ENCODE results near the gene PRKN.

PRKN gene

DNA sequence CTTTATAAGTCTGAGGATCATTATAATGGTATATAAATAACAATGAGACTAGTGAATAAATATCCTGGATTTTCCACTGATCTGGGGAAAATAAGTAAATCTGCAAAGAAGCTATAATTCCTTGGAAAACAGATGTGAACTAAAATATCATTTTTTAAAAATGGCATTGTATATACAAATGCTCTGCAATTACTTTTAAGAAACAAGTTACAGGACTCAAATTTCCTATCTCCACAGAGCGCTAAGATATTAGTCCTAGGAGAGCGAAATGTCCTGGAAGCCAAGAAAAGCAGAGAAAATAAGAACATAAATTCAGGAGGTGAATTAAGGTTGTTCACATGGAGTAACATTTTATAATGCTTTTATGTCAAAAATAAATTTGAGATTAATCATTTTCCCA is 61.3 kb downstream of the PRKN start:
- Histone ChIP-seq H3K36me3 (ENCODE audit: control insufficient read depth in 1 of 2, insufficient read depth in 2 of 2, low read length in 2 of 2) (no peaks in the 10 kb centered on the region), H3K27ac (ENCODE audit: low read depth, low read length) (no peak overlapping the region), H3K4me3 (ENCODE audit: low read depth in 1 of 2, low read length in 2 of 2) (no peak overlapping the region), H3K9me3 (ENCODE audit: control insufficient read depth in 1 of 2, low read length in 2 of 2) (no peaks in the 10 kb centered on the region), H3K9ac (ENCODE audit: low read depth in 1 of 2, low read length in 2 of 2) (no peak overlapping the region), H3K27me3 (ENCODE audit: control insufficient read depth in 1 of 2, insufficient read depth in 2 of 2, low read length in 2 of 2) (no peaks in the 10 kb centered on the region), H3K4me1 (ENCODE audit: control insufficient read depth in 1 of 2, insufficient read depth in 2 of 2, low read length in 2 of 2) (no peaks in the 10 kb centered on the region)

DNA sequence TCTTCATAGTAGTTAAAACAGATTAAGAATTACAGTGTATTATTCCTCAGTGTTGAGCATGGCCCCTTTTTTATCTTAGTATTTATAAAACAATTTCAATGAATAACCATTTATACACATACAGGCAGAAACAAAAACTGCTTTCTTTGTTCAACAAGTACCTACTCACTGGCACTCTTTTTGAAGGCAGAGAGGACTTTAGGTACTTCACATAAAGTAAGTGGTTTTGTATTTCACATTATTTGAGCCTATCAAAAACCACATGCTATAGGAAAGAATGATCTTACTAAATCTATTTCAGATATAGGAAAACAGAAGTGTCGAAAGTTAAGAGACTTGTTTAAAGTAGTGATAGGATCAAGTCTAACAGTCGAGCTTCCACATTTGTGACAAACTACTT is 73.8 kb downstream of the PRKN start:
- Histone ChIP-seq H3K27me3 (ENCODE audit: control insufficient read depth in 1 of 2, insufficient read depth in 2 of 2, low read length in 2 of 2) (no peaks in the 10 kb centered on the region), H3K27ac (ENCODE audit: low read depth, low read length) (no peak overlapping the region), H3K4me1 (ENCODE audit: control insufficient read depth in 1 of 2, insufficient read depth in 2 of 2, low read length in 2 of 2) (no peaks in the 10 kb centered on the region), H3K36me3 (ENCODE audit: control insufficient read depth in 1 of 2, insufficient read depth in 2 of 2, low read length in 2 of 2) (no peaks in the 10 kb centered on the region), H3K9ac (ENCODE audit: low read depth in 1 of 2, low read length in 2 of 2) (no peak overlapping the region), H3K4me3 (ENCODE audit: low read depth in 1 of 2, low read length in 2 of 2) (no peak overlapping the region), H3K9me3 (ENCODE audit: control insufficient read depth in 1 of 2, low read length in 2 of 2) (no peaks in the 10 kb centered on the region)

DNA sequence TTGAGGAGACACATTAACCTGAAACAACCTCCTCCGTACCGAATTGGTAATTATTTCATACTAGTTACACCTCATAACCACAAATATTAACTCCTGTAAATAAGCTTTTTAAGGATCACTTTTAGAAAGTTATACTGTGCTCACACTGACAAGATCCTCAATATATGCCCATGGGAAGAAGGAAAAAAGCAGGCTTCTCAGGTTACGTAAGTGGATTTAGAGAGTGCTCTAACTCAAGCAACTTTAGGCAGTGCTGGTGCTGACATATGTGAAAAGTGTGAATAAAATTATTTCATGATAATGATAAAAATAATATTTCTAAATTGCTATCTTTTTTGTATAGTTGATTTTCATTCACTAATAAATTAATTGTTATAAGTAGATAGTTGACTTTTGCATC is 76.1 kb downstream of the PRKN start:
- H3K27me3 ChIP-seq (ENCODE audit: control insufficient read depth in 1 of 2, insufficient read depth in 2 of 2, low read length in 2 of 2): no peaks in the 10 kb centered on the region
- H3K9ac ChIP-seq (ENCODE audit: low read depth in 1 of 2, low read length in 2 of 2): no peak overlapping the region
- H3K4me1 ChIP-seq (ENCODE audit: control insufficient read depth in 1 of 2, insufficient read depth in 2 of 2, low read length in 2 of 2): no peaks in the 10 kb centered on the region
- no peaks in the 10 kb centered on the region for H3K9me3 ChIP-seq (ENCODE audit: control insufficient read depth in 1 of 2, low read length in 2 of 2)
- no peak overlapping the region for H3K4me3 ChIP-seq (ENCODE audit: low read depth in 1 of 2, low read length in 2 of 2)
- H3K36me3 ChIP-seq (ENCODE audit: control insufficient read depth in 1 of 2, insufficient read depth in 2 of 2, low read length in 2 of 2): no peaks in the 10 kb centered on the region
- H3K27ac ChIP-seq (ENCODE audit: low read depth, low read length): no peak overlapping the region

DNA sequence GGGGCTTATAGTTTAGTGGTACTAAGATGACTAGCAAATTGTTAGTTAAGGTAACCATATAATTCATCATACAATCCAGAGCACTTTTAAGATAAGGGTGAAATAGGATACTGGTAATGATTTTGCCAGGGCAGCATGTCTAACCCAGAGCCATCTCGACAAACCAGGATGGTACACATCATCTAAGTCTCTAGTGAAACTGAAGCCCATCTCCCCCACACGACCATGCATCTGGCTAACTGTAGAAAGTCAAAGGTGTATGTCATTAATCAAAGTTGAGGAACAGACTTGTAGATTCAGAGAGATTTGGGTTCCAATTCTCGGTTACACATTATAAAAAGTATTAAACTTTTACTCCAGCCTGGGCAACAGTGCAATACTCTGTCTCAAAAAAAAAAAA is 78.3 kb downstream of the PRKN start:
- Histone ChIP-seq H3K36me3 (ENCODE audit: control insufficient read depth in 1 of 2, insufficient read depth in 2 of 2, low read length in 2 of 2) (no peaks in the 10 kb centered on the region), H3K9me3 (ENCODE audit: control insufficient read depth in 1 of 2, low read length in 2 of 2) (no peaks in the 10 kb centered on the region), H3K4me1 (ENCODE audit: control insufficient read depth in 1 of 2, insufficient read depth in 2 of 2, low read length in 2 of 2) (no peaks in the 10 kb centered on the region), H3K27me3 (ENCODE audit: control insufficient read depth in 1 of 2, insufficient read depth in 2 of 2, low read length in 2 of 2) (no peaks in the 10 kb centered on the region), H3K4me3 (ENCODE audit: low read depth in 1 of 2, low read length in 2 of 2) (no peak overlapping the region), H3K27ac (ENCODE audit: low read depth, low read length) (no peak overlapping the region), H3K9ac (ENCODE audit: low read depth in 1 of 2, low read length in 2 of 2) (no peak overlapping the region)

DNA sequence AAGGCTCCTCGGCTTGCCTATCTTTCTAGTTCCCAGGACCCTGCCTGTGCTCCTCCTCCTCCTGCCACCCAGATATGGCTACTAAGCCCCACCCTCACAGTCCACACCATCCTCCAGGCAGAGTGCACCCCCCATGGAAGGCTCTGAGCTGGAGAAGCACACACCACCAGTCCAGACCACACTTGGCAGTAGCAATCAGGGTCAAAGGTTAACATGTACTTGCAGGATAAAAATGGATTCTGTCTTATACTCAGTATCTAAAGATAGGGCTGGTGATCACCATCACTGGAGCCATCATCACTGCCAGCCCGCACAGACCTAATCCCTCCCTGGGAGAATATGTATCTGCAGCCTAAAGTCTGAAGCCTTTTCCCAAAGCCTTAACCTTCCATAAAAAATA is 83.4 kb downstream of the PRKN start:
- H3K27me3 ChIP-seq (ENCODE audit: control insufficient read depth in 1 of 2, insufficient read depth in 2 of 2, low read length in 2 of 2): no peaks in the 10 kb centered on the region
- no peak overlapping the region for H3K27ac ChIP-seq (ENCODE audit: low read depth, low read length)
- H3K4me1 ChIP-seq (ENCODE audit: control insufficient read depth in 1 of 2, insufficient read depth in 2 of 2, low read length in 2 of 2): no peaks in the 10 kb centered on the region
- no peak overlapping the region for H3K4me3 ChIP-seq (ENCODE audit: low read depth in 1 of 2, low read length in 2 of 2)
- no peaks in the 10 kb centered on the region for H3K36me3 ChIP-seq (ENCODE audit: control insufficient read depth in 1 of 2, insufficient read depth in 2 of 2, low read length in 2 of 2)
- H3K9me3 ChIP-seq (ENCODE audit: control insufficient read depth in 1 of 2, low read length in 2 of 2): no peaks in the 10 kb centered on the region
- H3K9ac ChIP-seq (ENCODE audit: low read depth in 1 of 2, low read length in 2 of 2): no peak overlapping the region

DNA sequence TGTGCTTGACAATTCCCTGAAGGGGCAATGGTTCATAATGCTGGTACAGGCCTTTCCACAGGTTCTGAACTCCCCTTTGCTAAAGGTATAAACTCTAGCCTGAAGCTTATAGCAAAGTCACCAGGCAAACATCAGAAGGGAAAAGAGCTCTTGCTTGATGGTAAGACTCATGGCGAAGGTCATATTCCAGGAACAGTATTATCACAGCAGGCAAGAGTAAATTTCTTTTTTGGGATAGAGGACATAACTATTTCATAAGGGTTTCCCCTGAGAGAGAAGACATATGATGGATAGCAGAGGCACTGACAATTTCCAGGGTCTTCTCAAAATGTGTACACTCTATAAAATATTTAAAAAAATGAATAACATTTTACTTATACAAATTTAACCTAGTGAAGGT is 86.8 kb downstream of the PRKN start:
- H3K4me3 ChIP-seq (ENCODE audit: low read depth in 1 of 2, low read length in 2 of 2): no peak overlapping the region
- H3K27me3 ChIP-seq (ENCODE audit: control insufficient read depth in 1 of 2, insufficient read depth in 2 of 2, low read length in 2 of 2): no peaks in the 10 kb centered on the region
- H3K27ac ChIP-seq (ENCODE audit: low read depth, low read length): no peak overlapping the region
- H3K9me3 ChIP-seq (ENCODE audit: control insufficient read depth in 1 of 2, low read length in 2 of 2): no peaks in the 10 kb centered on the region
- peaks cover 0 to 3% of the 10 kb centered on the region in 2 donors for H3K4me1 ChIP-seq (ENCODE audit: control insufficient read depth in 1 of 2, insufficient read depth in 2 of 2, low read length in 2 of 2)
- no peak overlapping the region for H3K9ac ChIP-seq (ENCODE audit: low read depth in 1 of 2, low read length in 2 of 2)
- H3K36me3 ChIP-seq (ENCODE audit: control insufficient read depth in 1 of 2, insufficient read depth in 2 of 2, low read length in 2 of 2): no peaks in the 10 kb centered on the region

DNA sequence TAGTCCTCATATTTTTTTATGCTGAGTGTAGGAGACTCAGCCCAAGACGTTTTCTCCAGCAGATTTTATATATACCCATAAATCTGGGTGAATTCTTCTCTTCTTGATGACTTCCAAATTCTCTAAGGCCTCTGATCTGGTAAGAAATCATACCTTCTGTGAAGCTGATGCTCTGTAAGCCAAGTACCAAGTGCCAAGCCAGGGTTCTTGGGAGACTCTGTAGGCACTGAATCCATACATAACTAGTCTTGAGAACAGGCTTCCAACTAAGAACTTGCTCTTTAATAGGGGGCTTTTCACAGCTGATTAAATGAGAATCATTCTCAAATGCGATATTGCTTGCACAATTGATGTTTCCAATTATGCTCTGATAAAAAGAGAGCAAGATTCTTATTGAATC is 87.6 kb downstream of the PRKN start:
- no peak overlapping the region for H3K27ac ChIP-seq (ENCODE audit: low read depth, low read length)
- no peak overlapping the region for H3K9ac ChIP-seq (ENCODE audit: low read depth in 1 of 2, low read length in 2 of 2)
- no peak overlapping the region for H3K4me3 ChIP-seq (ENCODE audit: low read depth in 1 of 2, low read length in 2 of 2)
- no peaks in the 10 kb centered on the region for H3K36me3 ChIP-seq (ENCODE audit: control insufficient read depth in 1 of 2, insufficient read depth in 2 of 2, low read length in 2 of 2)
- no peaks in the 10 kb centered on the region for H3K9me3 ChIP-seq (ENCODE audit: control insufficient read depth in 1 of 2, low read length in 2 of 2)
- H3K4me1 ChIP-seq (ENCODE audit: control insufficient read depth in 1 of 2, insufficient read depth in 2 of 2, low read length in 2 of 2): peaks cover 0 to 3% of the 10 kb centered on the region in 2 donors
- H3K27me3 ChIP-seq (ENCODE audit: control insufficient read depth in 1 of 2, insufficient read depth in 2 of 2, low read length in 2 of 2): no peaks in the 10 kb centered on the region

DNA sequence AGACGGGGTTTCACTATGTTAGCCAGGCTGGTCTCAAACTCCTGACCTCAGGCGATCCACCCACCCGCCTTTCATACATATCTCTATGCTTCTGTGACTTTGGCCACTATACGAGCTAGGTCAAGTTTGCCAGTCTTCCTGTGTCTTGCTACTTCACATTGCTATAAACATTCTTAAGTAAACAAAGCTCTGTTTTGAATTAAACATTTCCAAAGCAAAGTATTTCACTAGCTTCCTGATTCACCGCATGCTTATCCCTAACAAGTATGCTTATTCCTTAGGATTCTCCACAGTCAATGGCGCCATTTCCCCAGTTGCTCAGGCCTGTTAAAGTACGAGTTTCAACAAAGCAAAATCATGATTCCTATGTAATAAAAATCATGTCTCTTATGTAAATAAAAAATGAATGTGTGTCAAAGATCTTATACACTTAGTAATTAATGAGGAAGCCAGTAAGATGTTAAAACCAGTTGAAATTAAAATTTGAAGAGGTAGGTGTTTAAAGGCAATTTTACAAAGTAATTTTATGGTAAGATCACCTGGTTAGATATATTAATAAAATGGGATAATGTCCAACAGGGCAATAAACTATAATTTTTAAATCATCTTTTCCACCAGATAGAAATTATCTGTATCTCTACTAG is 88.5 kb downstream of the PRKN start:
- H3K9me3 ChIP-seq (ENCODE audit: control insufficient read depth in 1 of 2, low read length in 2 of 2): no peaks in the 10 kb centered on the region
- no peaks in the 10 kb centered on the region for H3K27me3 ChIP-seq (ENCODE audit: control insufficient read depth in 1 of 2, insufficient read depth in 2 of 2, low read length in 2 of 2)
- H3K27ac ChIP-seq (ENCODE audit: low read depth, low read length): no peak overlapping the region
- no peak overlapping the region for H3K9ac ChIP-seq (ENCODE audit: low read depth in 1 of 2, low read length in 2 of 2)
- H3K36me3 ChIP-seq (ENCODE audit: control insufficient read depth in 1 of 2, insufficient read depth in 2 of 2, low read length in 2 of 2): no peaks in the 10 kb centered on the region
- no peak overlapping the region for H3K4me3 ChIP-seq (ENCODE audit: low read depth in 1 of 2, low read length in 2 of 2)
- peaks cover 0 to 3% of the 10 kb centered on the region in 2 donors for H3K4me1 ChIP-seq (ENCODE audit: control insufficient read depth in 1 of 2, insufficient read depth in 2 of 2, low read length in 2 of 2)

DNA sequence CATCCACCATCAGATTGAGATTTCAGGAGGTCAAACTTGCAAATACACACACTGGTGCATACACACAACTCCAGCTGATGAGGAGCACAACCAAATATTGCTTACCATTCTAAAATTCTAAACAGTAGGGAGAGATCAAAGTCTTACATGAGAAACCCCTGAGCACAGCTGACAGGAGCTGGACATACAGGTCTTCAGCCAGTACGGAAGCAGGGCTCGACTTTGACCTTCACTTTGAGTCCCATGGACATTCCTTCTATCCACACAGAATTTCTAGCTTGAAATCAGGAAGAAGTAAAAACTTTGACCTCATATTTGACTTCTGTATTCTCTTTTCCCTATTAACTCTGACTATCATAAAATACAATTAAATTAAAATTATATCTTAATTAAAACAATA is 90.2 kb downstream of the PRKN start:
- Histone ChIP-seq H3K27ac (ENCODE audit: low read depth, low read length) (no peak overlapping the region), H3K4me3 (ENCODE audit: low read depth in 1 of 2, low read length in 2 of 2) (no peak overlapping the region), H3K9me3 (ENCODE audit: control insufficient read depth in 1 of 2, low read length in 2 of 2) (no peaks in the 10 kb centered on the region), H3K4me1 (ENCODE audit: control insufficient read depth in 1 of 2, insufficient read depth in 2 of 2, low read length in 2 of 2) (peaks cover 0 to 3% of the 10 kb centered on the region in 2 donors), H3K9ac (ENCODE audit: low read depth in 1 of 2, low read length in 2 of 2) (no peak overlapping the region), H3K27me3 (ENCODE audit: control insufficient read depth in 1 of 2, insufficient read depth in 2 of 2, low read length in 2 of 2) (no peaks in the 10 kb centered on the region), H3K36me3 (ENCODE audit: control insufficient read depth in 1 of 2, insufficient read depth in 2 of 2, low read length in 2 of 2) (no peaks in the 10 kb centered on the region)

DNA sequence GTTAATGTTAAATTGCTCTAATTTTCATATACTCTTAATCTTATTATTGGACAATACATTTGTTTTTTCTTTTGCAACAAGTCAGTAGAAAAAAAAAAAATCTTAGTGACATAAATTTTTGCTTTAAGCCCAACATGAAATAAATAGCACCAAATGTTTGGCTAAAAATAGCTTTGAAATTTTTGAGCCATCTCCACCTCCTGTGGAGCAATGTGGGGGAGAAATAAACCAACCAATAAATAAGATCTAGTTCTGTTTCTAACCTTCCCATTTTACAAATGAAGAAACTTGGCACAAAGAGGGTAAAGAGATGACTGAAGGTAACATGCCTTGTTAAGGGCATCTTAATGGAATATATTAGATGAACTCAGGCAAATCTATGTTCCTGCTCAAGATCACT is 91.4 kb downstream of the PRKN start:
- Histone ChIP-seq H3K27ac (ENCODE audit: low read depth, low read length) (no peak overlapping the region), H3K4me3 (ENCODE audit: low read depth in 1 of 2, low read length in 2 of 2) (no peak overlapping the region), H3K9ac (ENCODE audit: low read depth in 1 of 2, low read length in 2 of 2) (no peak overlapping the region), H3K36me3 (ENCODE audit: control insufficient read depth in 1 of 2, insufficient read depth in 2 of 2, low read length in 2 of 2) (no peaks in the 10 kb centered on the region), H3K9me3 (ENCODE audit: control insufficient read depth in 1 of 2, low read length in 2 of 2) (peaks cover 0 to 3% of the 10 kb centered on the region in 2 donors), H3K4me1 (ENCODE audit: control insufficient read depth in 1 of 2, insufficient read depth in 2 of 2, low read length in 2 of 2) (peaks cover 0 to 3% of the 10 kb centered on the region in 2 donors), H3K27me3 (ENCODE audit: control insufficient read depth in 1 of 2, insufficient read depth in 2 of 2, low read length in 2 of 2) (no peaks in the 10 kb centered on the region)

DNA sequence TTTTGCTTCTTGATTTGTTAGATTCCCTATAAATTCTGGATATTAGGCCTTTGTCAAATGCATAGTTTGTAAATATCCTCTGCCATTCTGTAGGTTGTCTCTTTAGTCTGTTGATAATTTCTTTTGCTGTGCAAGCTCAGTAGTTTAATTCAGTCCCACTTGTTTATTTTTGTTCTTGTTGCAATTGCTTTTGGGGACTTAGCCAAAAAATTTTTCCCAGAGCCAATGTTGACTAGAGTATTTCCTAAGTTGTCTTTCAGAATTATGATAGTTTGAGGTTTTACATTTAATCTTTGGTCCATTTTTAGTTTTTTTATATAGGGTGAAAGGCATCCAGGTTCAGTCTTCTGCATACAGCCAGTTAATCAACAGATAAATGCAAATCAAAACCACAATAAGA is 96.0 kb downstream of the PRKN start:
- Histone ChIP-seq H3K4me1 (ENCODE audit: control insufficient read depth in 1 of 2, insufficient read depth in 2 of 2, low read length in 2 of 2) (peaks cover 0 to 8% of the 10 kb centered on the region in 2 donors), H3K4me3 (ENCODE audit: low read depth in 1 of 2, low read length in 2 of 2) (no peak overlapping the region), H3K9ac (ENCODE audit: low read depth in 1 of 2, low read length in 2 of 2) (no peak overlapping the region), H3K36me3 (ENCODE audit: control insufficient read depth in 1 of 2, insufficient read depth in 2 of 2, low read length in 2 of 2) (no peaks in the 10 kb centered on the region), H3K9me3 (ENCODE audit: control insufficient read depth in 1 of 2, low read length in 2 of 2) (peaks cover 0 to 3% of the 10 kb centered on the region in 2 donors), H3K27me3 (ENCODE audit: control insufficient read depth in 1 of 2, insufficient read depth in 2 of 2, low read length in 2 of 2) (no peaks in the 10 kb centered on the region), H3K27ac (ENCODE audit: low read depth, low read length) (no peak overlapping the region)
